Stimulated activated naive CD8-positive, alpha-beta T cell treated with anti-CD3 and anti-CD28 coated beads, Interleukin-15, Interleukin-2, amounts not matched to agents 100 U/mL and 50 U/mL, for 24 hours (primary cell): ENCODE results near the gene KLF15.

ENCODE experiments used
- ATAC-seq: fragments of 150-1000 bp; cut with Tn5 transposase; one replicate; pipeline ENCODE4 v1.10.0; 2021
- DNase-seq: peaks from one replicate; pipeline ENCODE4 v3.0.0; 2021

KLF15 gene

DNA sequence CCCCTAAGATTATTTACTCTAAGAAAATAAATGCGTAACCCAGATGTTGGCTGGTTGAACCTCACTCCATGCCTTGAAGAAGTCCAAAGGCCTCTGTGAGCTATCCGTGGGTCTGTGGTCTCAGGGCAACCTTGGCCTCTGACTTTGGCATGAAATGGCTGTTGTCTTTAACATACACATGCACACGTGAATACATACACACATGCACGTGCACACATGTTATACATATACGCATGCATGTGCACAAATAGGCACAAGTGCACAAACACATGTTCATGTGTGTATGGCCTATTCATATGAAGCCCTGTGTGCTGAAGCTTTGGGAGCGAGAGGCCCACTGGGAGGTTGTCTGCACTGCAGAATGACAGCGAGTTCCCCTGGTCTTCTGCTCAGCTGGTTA lies 50.8 kb downstream of the KLF15 start:
- DNase-seq: no peak
- no peak for ATAC-seq

DNA sequence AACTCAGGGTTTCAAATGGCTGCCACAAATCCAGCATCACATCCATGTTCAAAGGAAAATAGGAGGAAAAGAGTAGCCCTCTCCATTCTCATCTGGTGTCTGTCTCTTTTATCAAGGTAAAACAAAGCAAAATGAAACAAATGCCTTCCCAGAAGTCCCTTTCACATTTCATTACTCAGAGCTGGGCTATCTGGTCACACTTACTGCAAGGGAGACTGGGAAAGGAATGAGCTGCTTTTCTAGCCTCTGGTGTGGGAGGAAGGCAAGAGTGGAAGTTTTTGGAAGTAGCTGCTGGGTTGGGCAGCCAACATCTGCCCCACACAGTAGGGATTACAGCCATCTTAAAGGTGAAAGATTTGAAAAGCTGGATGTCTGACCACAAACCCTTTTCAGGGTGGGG lies 51.8 kb downstream of the KLF15 start:
- no peak for DNase-seq
- ATAC-seq: no peak

DNA sequence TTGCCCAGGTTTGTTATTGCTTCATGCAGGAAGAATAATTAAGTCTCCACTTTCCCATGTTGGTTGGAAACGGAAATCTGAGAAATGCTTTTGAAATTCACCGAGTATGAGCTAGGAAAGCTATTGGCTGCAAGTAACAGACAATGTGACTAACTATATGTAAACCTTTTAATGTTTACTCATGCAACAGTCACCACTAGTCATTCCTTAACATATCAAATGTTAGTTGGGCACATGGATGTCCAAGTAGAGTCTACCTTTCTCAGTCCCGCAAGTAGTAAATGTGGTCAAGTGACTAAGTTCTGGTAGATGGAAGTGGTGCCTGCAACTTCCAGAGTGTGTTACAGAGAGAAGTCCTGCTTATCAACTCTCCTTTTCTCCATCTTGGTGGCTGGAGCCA lies 52.5 kb downstream of the KLF15 start:
- no peak for DNase-seq
- no peak for ATAC-seq

- ATAC-seq (no peak), DNase-seq (no peak)
Observed at GRCh38 chr3:126304291-126304690, 52.9 kb downstream of the KLF15 start.

DNA sequence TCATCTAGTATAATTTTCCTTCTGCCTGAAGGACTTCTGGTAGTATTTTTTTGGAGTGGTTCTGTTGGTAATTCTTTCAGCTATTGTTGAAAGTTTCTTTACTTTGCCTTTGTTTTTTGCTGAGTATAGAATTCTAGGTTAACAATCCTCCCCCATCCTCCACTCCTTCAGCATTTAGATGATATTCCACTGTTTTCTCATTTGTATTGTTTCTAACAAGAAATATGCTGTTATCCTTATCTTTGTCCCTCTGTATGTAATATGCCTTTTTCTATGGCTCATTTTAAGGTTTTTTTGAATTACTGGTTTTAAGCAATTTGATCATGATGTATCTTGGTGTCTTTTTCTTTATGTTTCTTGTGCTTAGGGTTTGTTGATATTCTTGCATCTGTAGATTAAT lies 53.9 kb downstream of the KLF15 start:
- ATAC-seq: no peak
- no peak for DNase-seq

DNA sequence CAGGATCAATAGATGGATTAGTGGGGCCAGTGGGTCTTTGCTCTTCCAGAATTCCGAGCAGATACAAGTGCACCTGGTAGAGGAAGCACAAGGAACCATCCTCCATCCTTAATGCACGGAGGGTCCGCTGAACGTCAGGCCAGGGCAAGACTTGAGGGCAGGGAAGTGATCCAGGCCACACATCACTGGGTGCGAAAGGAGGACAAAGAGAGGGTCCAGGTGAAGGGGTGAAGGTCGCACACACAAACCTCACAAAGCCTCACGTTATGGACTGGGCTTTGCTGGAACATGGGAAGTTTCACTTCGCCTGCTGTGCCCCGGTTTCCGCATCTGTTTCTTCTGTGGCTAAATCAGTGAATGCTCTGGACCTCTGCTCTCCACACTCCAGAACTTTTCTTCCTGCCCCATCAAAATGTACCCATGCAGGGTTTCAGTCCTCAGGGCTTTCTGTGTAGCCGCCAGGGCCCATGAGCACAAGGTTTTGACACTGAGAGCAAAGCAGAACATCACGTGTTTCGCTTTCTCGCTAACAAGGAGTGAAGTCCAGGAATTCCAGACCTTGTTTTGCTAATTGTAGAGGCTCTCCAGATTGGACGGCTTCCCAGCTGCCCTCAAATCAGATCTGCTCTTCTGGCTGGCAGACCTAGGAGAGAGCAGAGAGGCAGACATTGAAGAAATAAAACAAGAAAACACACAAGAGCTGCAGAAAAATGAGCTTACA lies 56.3 kb downstream of the KLF15 start:
- DNase-seq: no peak
- no peak for ATAC-seq

GRCh38 chr3:126300001-126300760 lies 57.0 kb downstream of the KLF15 start:
- ATAC-seq (no peak), DNase-seq (no peak)

DNA sequence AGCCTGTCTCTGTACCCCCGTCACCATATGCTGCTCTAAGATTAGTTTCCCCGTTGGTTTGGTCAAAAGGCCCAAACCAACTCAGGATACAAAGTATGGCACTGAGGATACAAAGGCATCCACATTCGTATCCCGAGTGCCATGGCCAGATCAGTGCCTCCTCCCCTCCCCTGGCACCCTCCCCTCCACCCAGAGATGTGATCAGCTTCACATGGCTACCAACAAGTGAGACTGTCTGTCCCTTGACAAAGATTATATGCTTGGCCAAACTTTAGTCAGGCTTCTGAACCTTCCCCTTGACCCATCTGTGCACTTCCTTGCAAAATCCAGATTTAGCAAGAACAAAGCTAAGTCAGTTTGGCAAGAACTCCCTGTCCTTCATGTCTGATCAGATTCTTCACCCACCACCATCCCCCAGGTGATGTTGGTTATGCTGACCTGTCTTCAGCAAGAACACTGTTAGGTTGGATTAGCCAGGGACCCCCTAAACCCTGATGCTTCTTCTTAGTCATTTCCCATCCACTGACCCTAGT lies 61.7 kb downstream of the KLF15 start:
- ATAC-seq: no peak
- no peak for DNase-seq

GRCh38 chr3:126294211-126294808 lies 62.9 kb downstream of the KLF15 start:
- no peak for DNase-seq
- no peak for ATAC-seq

DNA sequence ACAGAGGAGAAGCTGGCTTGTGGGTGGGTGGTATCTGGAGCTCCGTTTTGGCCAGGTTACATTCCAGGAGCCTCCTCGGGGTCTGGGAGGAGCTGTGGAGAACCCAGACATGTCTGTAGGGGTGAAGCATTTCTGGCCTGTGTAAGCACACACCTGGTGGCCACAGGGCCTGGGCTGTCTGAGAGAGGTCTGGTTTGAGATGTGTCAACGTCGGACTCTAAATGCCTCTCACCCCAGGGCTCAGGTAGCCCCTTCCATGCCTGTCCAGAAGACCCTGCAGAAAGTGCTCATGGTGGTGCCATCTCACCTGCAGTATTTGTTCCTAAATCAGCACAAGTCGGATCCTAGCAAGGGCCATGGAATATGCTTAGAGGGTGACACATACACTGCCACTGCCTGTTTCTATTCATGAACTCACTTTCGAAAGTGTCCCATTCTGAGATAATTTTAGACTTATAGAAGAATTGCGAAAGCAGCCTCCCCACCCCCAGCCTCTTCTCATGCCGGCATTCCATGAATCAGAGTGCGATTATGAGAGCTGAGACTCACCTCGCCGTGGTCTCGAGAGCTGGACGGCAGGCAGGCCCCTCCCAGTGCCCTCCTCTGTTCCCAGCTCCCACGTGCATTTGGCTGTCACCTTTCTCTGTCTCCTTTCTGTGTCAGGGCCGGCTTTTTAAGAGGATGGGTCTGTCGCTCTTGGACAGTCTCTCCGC lies 63.7 kb downstream of the KLF15 start:
- no peak for DNase-seq
- ATAC-seq: no peak
